Keratinocyte (primary cell): ENCODE results near the gene PAX9. TPM values are rescaled to one million over a fixed set of nuclear protein-coding genes. Genes with fewer than 3 reads are reported as not detected.

ENCODE experiments used
- DNase-seq: peaks from one replicate; pipeline ENCODE4 v3.0.0-alpha.2; 2011; ENCODE audit warnings: low read depth, missing footprints, low spot score
- FAIRE-seq: peaks from 2 replicates; lab custom pipeline; 2011; peaks lifted over from hg19 to GRCh38; lab: Jason Lieb, UNC
- H2AFZ ChIP-seq: 2 replicates; pipeline ENCODE4 v1.6.0; 2012; ENCODE audit warnings: low read length, control low read depth, inconsistent platforms; ENCODE audit not compliant: control insufficient read depth
- H3K27ac ChIP-seq: 2 replicates; pipeline ENCODE4 v1.5.1; 2011; ENCODE audit warnings: low read length; ENCODE audit not compliant: control insufficient read depth, insufficient read depth
- H3K27me3 ChIP-seq: 3 replicates; pipeline ENCODE4 v1.6.0; 2011; ENCODE audit warnings: low read length; ENCODE audit not compliant: control insufficient read depth, insufficient read depth; ENCODE audit errors: extremely low read depth
- H3K36me3 ChIP-seq, 2 experiments: 2 replicates in 1 of 2; 3 replicates in 1 of 2; pipeline ENCODE4 v1.5.1; 2011; ENCODE audit warnings: low read length in 2 of 2, mild to moderate bottlenecking in 1 of 2; ENCODE audit not compliant: control insufficient read depth in 2 of 2, insufficient read depth in 2 of 2; ENCODE audit errors: extremely low read depth in 1 of 2
- H3K4me1 ChIP-seq: 3 replicates; pipeline ENCODE4 v1.5.1; 2011; ENCODE audit warnings: low read length; ENCODE audit not compliant: control insufficient read depth, insufficient read depth; ENCODE audit errors: extremely low read depth
- H3K4me2 ChIP-seq: 3 replicates; pipeline ENCODE4 v1.6.0; 2011; ENCODE audit warnings: low read depth, low read length; ENCODE audit not compliant: control insufficient read depth, insufficient read depth; ENCODE audit errors: extremely low read depth
- H3K4me3 ChIP-seq, 3 experiments: fragments of 200-600 bp in 1 of 3; sonication (generic) in 1 of 3; 2 replicates in 2 of 3; 3 replicates in 1 of 3; pipeline ENCODE4 v1.5.1; 2011 to 2016; ENCODE audit warnings: low read length in 3 of 3, mild to moderate bottlenecking in 3 of 3, control low read depth in 2 of 3, inconsistent platforms in 1 of 3, low read depth in 1 of 3, mixed read lengths in 1 of 3, mixed run types in 1 of 3, moderate library complexity in 1 of 3; ENCODE audit not compliant: control insufficient read depth in 2 of 3, insufficient read depth in 2 of 3; ENCODE audit errors: extremely low read depth in 1 of 3
- H3K79me2 ChIP-seq: 2 replicates; pipeline ENCODE4 v1.6.0; 2012; ENCODE audit warnings: low read length; ENCODE audit not compliant: control insufficient read depth, insufficient read depth
- H3K9ac ChIP-seq: 3 replicates; pipeline ENCODE4 v1.6.0; 2011; ENCODE audit warnings: low read length; ENCODE audit not compliant: control insufficient read depth, insufficient read depth; ENCODE audit errors: extremely low read depth
- H3K9me1 ChIP-seq: 3 replicates; pipeline ENCODE4 v1.6.0; 2011; ENCODE audit warnings: low read length; ENCODE audit not compliant: control insufficient read depth, insufficient read depth; ENCODE audit errors: extremely low read depth
- H3K9me3 ChIP-seq: 2 replicates; pipeline ENCODE4 v1.5.1; 2012; ENCODE audit warnings: low read depth, low read length; ENCODE audit not compliant: control insufficient read depth
- H4K20me1 ChIP-seq: 3 replicates; pipeline ENCODE4 v1.6.0; 2011; ENCODE audit warnings: low read length; ENCODE audit not compliant: control insufficient read depth, insufficient read depth; ENCODE audit errors: extremely low read depth
- EZH2 ChIP-seq: IDR thresholded peaks from one replicate; pipeline ENCODE4 v1.6.1; 2012; ENCODE audit warnings: inconsistent platforms, mild to moderate bottlenecking, low read length, moderate library complexity
- dilution Hi-C: fragments of 300-500 bp; cut with MboI; formaldehyde crosslinking; loops from one replicate; pipeline ENCODE4 v1.7.0; 2020; ENCODE audit warnings: low sequenced_read_pairs; ENCODE audit not compliant: extremely low pct_ligation_motif_present
- polyA plus RNA-seq, 5 experiments: library from polyadenylated mRNA; depleted of rRNA in 3 of 5; stranded (reverse) in 3 of 5; stranded (forward) in 1 of 5; unstranded in 1 of 5; fragments of >200 nt; gene quantifications; 1 replicate in 1 of 5; 2 replicates in 3 of 5; 3 replicates in 1 of 5; pipeline versions ENCODE4 v1.2.1 to v1.2.3, GENCODE V29; 2011 to 2012; ENCODE audit warnings: missing spikeins in 2 of 5, low read depth in 1 of 5, low replicate concordance in 1 of 5
- TF ChIP-seq, protein P1 (sequence below), 3 experiments: IDR thresholded peaks in 1 of 3; conservative IDR thresholded peaks in 1 of 3; optimal IDR thresholded peaks in 1 of 3; 2 replicates in 2 of 3; 3 replicates in 1 of 3; pipeline versions ENCODE3 to v1.5.1; 2011; ENCODE audit warnings: low read length in 3 of 3, mild to moderate bottlenecking in 3 of 3, moderate library complexity in 2 of 3, control low read depth in 1 of 3, inconsistent platforms in 1 of 3; ENCODE audit not compliant: insufficient read depth in 2 of 3; ENCODE audit errors: extremely low read depth in 1 of 3

Gene PAX9
- polyA plus RNA-seq, 1 donor (not counting 4 experiments of a cell fraction or from before 2014, with no cell fraction given) = 1.1 TPM

DNA sequence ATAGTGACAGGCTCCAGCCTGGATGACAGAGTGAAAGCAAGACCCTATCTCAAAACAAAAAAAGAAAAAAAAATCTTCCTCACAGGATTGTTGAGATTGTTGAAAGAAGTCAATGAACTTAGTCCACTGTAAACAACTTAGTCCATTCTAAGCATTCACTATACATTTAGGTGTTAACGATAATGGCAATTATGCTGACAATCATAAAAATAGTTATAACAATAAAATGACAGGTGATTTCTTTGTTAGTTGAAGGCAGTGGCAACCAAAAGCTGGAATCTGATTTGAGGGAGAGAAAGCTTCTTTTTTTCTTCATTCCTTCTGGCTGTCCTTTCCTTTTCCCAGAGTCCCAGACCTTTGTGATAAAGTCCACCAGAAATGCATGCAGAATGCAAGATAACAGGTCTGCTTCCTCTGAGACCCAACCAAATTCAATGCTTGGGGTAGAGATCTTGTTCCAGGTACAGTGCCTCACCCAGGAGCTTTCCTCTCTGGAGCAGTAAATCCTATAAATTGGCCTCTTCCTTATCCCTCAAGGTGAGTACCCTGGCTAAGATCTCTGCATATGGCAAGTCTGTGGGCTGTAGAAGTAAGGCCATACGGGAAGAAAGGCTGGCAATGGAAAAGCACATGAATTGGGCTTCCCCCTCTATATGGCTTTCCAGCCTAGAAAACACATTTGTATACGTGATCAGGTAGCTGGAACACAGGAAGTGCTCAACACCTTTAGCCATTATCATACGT is 52.5 kb downstream of the PAX9 start:
- no peak overlapping the region for H3K4me2 ChIP-seq
- no peaks in the 10 kb centered on the region for H3K9me1 ChIP-seq
- no peaks in the 10 kb centered on the region for H3K4me1 ChIP-seq
- H3K27ac ChIP-seq = no peak overlapping the region
- FAIRE-seq (no peak), DNase-seq (no peak)
- TF ChIP-seq, protein P1, sequence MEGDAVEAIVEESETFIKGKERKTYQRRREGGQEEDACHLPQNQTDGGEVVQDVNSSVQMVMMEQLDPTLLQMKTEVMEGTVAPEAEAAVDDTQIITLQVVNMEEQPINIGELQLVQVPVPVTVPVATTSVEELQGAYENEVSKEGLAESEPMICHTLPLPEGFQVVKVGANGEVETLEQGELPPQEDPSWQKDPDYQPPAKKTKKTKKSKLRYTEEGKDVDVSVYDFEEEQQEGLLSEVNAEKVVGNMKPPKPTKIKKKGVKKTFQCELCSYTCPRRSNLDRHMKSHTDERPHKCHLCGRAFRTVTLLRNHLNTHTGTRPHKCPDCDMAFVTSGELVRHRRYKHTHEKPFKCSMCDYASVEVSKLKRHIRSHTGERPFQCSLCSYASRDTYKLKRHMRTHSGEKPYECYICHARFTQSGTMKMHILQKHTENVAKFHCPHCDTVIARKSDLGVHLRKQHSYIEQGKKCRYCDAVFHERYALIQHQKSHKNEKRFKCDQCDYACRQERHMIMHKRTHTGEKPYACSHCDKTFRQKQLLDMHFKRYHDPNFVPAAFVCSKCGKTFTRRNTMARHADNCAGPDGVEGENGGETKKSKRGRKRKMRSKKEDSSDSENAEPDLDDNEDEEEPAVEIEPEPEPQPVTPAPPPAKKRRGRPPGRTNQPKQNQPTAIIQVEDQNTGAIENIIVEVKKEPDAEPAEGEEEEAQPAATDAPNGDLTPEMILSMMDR (optimal IDR thresholded peaks at IDR 0.05 in 1 of 3, IDR thresholded peaks at IDR 0.05 in 1 of 3, conservative IDR thresholded peaks at IDR 0.05 in 1 of 3; ENCODE audit: extremely low read depth in 1 of 3, insufficient read depth in 2 of 3, low read length in 3 of 3) = no peak
- TF ChIP-seq EZH2 = no peak
- no peaks in the 10 kb centered on the region for H3K27me3 ChIP-seq
- no peaks in the 10 kb centered on the region for H3K79me2 ChIP-seq
- no peaks in the 10 kb centered on the region for H4K20me1 ChIP-seq
- no peak overlapping the region for H3K9ac ChIP-seq
- H3K4me3 ChIP-seq = no peak overlapping the region
- H3K9me3 ChIP-seq = no peaks in the 10 kb centered on the region
- H2AFZ ChIP-seq = no peak overlapping the region
- dilution Hi-C loops = no loop called here
- H3K36me3 ChIP-seq = no peaks in the 10 kb centered on the region

DNA sequence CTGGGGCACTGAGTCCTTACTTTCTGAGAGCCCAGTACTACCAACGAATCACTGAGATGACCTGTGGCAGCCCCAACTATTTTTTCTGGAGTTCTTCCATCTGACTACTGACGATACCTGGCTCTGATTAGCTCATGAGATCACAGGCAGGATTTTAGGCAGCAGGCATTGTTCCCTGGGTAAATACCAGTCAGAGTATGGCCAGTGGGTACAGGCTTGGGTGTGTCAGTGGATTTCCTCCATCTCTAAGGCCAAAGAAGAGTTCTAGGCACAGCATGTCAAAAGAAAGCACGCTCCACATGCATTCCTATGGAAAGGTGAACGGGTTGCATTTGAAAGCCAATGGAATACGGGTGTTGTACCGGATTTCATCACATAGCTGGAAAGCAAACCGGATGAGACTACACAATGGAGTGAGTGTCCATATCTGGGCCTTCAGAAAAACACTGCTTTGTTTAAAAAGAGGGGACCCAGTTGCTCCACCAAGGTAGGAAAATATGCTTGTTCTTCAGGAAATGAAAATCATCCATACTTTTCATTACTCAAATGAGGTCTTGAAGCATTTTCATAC is 55.0 kb downstream of the PAX9 start:
- no peak for DNase-seq
- Histone ChIP-seq H3K4me1 (no peaks in the 10 kb centered on the region), H3K79me2 (no peaks in the 10 kb centered on the region), H3K4me2 (no peak overlapping the region), H3K27ac (no peak overlapping the region), H3K4me3 (no peak overlapping the region), H3K9me3 (no peaks in the 10 kb centered on the region), H2AFZ (no peak overlapping the region), H3K27me3 (no peaks in the 10 kb centered on the region), H3K9ac (no peak overlapping the region), H3K9me1 (no peaks in the 10 kb centered on the region), H3K36me3 (no peaks in the 10 kb centered on the region), H4K20me1 (no peaks in the 10 kb centered on the region)
- FAIRE-seq = no peak
- TF ChIP-seq, protein P1 (optimal IDR thresholded peaks at IDR 0.05 in 1 of 3, IDR thresholded peaks at IDR 0.05 in 1 of 3, conservative IDR thresholded peaks at IDR 0.05 in 1 of 3; ENCODE audit: extremely low read depth in 1 of 3, insufficient read depth in 2 of 3, low read length in 3 of 3) = no peak
- no peak for TF ChIP-seq EZH2
- dilution Hi-C loops = no loop called here
